GM19463 (cell line): Measurements from ENCODE around the gene SORBS2.

Experiments used
- ATAC-seq: cut with Tn5 transposase; IDR thresholded peaks from one replicate; pipeline ENCODE4 v1.9.1; 2021; ENCODE audit warnings: mild to moderate bottlenecking, moderate library complexity; ENCODE audit not compliant: unreplicated experiment

Gene SORBS2

DNA sequence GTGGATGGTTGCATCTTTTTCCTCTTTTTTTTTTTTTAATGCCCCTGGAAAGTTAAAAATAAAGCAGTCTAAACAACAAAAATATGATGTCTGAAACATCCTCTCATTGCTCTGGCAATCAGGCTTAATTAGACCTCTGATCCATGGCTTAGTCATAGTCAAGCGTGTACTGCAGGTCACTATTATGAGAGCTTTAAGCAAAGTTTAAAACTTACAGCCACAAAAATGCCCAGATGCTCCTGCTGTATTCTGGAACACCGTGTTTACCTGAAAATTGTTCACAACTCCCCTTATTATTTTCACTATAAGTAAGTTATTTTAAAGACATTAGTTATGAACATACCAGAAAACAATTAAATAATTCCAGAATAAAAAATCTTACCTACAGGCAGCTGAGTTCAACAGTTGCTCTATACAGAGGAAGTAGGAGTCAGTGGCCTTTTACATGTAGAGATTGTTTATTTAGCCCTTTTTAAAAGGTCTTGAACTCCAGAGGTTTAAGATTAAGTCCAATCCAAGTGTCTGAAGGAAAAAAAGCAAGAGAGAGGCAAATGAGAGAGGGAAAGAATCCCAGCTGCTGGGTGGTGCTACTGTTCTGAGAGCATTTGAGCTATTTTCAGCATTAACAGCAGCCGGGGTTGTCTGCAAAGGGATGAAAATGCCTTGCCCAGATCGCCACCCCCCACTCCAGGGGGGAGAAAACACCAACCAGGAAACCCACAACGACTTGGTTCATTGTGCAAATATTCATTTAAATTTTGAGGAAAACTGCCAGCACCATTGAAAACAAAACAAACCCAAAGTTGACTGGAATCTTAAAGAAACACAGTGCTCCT lies 36.9 kb downstream of the SORBS2 start:
- no peak for ATAC-seq

DNA sequence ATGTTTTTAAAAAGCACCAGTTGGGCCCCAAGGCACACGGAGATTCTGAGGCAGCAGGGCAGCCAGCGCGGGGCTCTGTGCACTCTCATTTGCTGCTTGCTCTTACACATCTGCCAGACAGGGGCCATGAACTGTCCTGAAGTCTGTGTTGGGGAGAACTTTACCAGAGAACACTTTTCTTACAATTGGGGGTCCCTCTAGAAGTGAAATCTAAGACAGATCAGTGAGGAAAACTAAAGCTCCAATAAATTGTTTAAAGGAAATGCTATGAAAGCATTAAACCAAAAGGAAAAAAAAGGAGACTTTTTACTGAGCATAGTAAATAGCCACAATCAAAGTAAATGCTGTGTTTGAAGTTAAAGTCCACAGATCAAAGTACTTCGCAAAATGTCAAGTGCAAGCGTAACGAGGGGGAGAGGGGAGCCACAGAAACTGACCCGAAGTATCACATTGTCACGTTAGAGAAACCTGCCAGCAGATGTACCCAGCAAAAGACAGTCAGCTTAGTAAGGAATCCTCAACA lies 37.8 kb downstream of the SORBS2 start:
- ATAC-seq, result no peak

DNA sequence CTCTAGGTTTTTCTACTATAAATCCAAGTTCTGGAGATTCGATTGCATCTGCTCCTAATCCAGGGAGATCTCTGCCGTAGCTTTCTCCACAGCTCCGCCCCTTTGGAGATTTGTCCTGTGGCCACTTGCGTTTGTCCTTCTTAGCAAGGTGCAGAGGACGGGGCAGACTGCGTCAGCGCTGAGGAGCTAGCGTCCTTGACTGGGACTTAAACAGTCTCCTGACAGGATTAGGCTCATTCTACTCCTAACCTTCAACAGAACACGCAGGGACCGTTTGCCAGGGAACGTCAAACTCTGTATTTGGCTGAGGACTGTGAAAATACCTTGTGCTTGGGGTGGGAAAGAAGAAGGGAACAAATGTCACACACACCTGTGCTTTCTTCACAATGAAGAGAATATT lies 38.6 kb downstream of the SORBS2 start:
- no peak for ATAC-seq

DNA sequence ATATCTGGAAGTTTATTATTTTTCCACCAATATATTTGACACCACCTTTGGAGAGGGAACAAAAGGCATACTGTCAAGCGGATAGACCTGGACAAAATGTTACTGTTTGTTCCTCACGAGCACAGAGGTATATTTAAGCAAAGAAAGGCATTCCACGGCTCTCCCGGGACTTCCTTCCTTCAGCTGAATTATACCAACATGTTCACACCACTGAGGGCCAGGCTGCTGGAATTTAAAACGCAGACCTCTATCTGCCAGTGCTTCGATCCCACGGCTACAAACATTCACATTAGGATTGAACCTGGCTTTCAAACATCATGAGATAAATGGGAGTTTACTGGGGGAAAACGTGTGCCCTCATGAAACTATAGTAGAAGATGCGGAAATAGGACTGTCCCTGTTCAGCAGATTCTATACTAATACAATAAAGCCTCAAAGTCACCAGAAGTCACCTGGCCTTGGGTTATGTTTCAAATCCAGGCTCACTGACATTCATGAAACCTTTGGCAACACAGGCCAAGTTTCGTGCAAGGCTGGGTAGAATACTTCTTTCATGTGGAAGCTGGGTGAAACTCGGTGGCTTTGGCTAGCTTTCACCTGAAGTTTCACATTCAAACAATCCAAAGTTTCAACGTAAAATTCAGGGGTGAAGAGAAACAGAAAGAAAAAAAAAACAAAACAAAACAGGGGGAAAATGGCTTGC lies 39.5 kb downstream of the SORBS2 start:
- no peak for ATAC-seq

DNA sequence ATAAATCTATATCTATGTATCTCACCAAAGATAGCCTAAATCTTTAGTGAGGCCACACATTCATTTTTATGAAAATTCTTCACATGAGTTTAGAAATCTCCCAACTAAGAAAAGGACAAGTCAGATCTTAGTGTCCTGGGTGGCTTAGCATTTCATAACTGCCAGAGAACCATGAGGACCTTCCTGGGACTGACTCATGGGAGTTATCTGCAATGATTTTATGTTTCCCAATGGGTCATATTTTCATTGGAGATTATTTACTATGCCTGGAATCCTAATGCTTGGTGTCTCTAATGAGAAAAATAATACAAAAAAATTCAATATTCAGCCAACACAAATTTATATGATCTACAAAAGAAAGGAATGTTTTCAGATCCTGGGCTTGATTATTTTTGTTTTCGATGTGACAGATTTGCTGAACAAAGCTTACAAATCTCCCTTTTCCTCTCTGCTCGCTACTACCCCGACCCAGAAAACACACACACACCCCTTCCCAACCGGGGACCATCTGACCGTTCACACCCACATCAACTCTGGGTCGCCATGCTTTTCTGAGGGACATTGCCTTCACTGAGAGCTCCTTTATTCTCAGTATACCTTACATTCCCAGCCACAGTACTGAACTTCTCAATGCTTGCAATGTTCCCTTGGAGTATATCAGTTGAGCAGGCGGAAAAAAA lies 40.1 kb downstream of the SORBS2 start:
- no peak for ATAC-seq

DNA sequence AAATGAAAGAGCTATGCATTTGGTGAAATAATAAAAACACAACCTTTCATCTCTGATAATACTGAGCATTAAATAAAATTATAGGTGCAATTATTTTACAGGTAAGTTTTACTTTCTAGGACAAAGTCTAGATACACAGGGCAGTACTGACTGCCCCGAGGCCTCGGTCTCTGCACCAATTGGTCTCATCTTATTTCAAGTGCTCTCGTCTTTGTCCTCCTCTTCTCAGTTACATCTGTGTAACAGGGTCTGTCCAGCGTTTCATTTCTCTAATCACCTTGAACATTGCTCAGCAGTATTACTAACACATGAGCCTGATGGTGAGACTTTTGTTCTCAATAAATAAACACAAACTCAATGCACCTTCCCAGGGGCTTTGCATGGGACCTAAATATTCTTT lies 44.5 kb downstream of the SORBS2 start:
- no peak for ATAC-seq

DNA sequence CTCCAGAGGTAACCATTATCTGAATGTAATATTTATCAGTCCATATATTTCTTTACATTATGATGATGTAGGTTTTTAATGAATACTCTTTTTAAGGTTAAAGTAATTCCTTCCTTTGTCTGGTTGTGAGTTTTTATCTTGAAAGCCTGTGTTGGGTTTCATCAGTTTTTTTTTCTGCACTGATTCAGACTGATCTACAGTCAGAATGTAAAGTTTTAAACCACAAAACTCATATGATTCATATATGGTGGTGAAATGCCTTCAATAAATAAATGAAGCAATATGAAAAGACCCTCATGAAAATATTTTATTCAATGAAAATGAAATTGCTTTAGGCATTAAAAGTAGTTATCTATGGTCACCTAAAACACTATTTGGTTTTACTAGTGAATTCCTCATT lies 47.1 kb downstream of the SORBS2 start:
- ATAC-seq, result no peak

DNA sequence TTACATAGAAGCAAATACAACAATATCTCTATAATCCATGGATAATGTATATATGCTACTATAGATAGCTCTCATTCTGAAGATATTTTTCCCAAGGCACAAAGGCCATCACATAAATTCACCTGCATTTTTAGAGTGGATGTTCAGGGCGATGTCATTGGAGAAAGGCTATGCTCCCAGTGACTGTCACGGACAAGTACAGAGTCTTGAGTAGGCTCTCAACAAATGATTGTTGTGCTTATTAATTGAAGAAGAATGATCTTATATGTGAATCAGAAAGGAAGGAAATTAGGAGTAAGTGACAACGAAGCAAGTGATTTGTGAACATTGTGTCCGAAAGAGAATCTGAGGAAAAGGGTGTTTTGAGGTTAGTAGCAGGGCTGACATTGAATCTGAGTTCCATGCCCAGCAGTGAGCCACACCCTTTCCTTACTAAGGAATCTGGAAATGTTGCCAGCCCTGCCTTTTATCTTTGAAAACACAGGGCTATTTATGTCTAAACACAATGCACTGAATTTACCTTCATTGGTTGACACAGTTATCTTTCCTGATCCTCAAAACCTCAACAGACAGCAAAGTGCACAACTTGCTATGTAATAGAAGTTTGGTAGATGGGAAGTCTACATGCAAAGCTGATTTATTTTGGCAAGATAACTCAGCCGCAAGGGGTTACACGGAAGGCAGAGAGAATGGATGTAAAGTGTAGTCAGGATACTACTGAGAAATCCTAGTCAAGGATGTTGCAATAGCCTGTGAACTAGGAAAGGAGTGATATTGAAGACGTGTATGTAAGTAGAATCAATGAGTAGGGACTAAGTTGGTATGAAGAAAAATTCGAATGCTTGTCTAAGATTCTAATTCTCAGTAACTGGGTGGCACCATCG lies 50.4 kb downstream of the SORBS2 start:
- no peak for ATAC-seq

DNA sequence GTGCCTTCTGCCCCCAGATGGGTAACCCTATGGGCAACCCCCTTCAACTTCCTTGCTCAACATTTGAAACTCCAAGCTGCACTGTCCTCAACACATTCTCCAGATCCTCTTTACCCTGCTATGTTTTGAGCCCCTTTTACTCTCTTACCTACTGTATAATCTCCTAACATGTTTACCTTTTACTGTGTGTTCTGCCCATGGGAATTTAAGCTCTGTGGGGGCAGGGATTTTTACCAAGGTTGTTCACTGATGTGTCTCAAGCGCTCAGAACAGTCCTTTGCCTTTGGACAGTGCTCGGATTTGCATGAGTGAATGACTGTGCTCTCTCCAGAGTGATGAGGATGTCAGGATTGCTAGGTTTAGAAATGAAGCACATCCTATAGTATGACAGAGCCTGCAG lies 53.2 kb downstream of the SORBS2 start:
- ATAC-seq, result no peak

DNA sequence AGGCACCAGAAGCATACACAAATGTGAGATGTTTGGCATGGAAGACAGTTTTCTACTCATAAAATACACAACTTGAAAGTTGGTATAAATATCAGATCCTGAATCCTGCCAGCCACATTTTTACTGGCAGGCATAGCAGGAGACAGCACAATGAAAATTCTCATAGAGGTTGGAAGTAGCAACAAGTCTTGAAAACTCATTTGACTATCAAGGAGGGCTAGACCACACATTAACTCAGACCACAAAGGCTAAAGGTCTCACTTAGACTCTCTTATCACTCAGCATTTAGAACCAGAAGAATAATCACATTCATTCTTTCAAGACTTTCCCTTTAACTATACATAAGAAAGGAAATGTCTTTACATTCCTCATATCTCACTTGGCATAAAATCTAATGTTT lies 56.5 kb downstream of the SORBS2 start:
- ATAC-seq, result no peak

DNA sequence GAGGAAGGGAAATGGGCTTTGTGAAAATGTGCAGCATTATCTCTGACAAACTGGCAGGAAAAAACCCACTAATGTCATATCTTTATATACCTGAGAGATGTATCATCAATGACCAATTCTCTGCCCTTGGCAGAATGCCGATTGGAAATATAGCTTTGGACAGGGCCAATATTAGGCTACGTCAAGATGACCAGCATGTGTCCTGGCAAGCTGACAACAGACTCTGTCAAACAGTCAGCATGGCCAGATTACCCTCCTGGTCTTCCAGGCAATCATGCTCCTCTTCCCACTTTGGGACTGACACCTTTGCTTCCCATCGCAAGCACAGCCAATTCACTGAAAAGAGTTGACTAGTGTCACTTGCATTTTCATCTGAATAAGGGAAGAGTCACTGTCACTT lies 57.0 kb downstream of the SORBS2 start:
- no peak for ATAC-seq

DNA sequence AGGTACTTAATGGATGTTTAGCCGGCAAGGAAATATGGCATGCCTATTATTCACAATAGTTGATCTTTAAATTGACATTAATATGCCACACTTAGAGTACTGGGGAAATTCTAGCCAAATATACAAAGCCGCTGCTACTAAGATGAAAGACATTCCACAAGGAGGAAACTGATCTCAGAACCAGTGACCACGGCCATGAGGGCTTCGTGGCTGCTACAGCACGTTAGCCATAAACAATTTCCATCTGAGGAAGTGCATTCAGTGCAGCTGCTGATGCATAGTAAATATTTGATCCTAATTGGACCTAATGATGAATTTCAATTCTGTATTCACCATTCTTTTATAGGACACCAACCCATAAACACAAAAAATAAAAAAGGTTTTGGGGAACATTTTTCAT lies 59.1 kb downstream of the SORBS2 start:
- no peak for ATAC-seq

DNA sequence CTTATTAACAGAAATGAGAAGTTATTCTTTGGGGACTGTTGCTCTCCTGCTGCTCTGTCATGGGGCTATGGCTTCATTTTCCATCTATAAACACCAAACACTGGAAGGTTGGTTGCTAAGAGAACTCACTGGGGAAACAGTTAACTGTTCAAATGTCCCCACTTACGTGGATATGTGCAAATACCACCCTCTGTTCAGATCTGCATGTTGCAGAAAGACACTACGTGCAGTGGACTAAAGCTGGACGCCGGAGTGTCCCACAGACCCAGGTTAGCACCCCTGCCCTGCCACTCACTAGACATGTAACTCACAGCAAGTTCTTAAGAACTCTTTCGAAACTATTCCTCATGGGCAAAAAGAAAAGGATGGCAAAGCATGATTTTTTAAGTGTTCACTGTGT lies 62.1 kb downstream of the SORBS2 start:
- no peak for ATAC-seq

DNA sequence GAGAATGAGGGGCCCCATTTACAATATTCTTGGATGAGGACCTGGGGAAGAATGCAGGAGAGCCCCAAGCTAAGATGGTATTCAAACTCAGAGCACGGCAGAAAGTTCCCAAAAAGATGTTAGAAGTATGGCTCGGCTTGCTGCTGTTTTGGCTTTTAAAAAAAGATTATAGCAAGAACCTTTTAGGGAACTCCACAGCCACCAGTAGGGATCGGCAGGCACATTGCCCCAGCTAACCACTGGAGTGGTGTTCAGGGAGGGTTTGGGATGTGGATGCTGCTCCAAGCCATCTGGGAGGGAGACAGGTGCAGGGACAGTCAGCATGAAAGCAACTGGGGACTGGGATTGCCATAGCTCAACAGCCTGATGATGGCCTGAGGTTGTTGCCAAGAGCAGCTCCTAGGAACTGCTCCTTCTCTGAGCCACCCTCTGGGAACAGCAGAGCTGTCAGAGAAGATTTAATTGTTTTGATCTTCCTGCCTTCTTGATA lies 63.0 kb downstream of the SORBS2 start:
- ATAC-seq, result no peak

DNA sequence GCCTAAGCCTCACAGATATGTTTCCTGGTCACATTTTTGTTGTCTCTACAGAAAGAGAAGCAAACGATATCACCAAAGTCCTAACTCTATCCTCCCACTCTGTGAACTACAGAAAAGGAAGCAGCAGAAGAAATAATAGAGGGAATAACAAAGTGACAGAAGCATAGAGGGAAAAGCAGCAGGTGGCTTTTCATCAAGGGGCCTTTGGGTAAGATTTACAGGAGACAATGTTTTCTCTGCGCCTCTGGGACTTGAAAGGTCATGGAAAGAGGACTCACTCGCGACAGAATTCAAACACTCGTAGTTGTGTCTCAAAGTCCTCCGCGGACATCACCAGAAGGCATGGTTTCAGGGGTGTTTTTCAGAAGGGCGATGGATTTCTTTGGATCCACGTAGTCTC lies 66.1 kb downstream of the SORBS2 start:
- no peak for ATAC-seq

DNA sequence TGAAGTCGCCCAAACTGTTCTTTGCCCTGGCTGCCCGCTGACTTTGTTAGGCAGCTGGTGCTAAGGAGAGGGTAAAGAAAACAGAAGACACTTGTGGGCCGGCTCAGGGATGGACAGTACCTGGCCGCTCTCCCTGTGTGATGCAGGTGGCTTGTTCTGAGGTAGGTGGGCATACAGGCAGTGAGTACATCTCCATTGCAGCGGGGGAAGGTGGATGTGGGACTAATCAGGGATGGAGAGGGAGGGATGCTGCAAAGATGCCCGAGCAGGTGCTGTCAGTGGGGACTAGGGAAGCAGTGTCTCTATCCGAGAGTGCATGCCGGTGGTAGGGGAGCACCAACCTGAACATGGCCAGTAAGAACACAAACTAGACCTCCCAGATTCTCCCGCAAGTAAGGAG lies 67.0 kb downstream of the SORBS2 start:
- ATAC-seq, result no peak

DNA sequence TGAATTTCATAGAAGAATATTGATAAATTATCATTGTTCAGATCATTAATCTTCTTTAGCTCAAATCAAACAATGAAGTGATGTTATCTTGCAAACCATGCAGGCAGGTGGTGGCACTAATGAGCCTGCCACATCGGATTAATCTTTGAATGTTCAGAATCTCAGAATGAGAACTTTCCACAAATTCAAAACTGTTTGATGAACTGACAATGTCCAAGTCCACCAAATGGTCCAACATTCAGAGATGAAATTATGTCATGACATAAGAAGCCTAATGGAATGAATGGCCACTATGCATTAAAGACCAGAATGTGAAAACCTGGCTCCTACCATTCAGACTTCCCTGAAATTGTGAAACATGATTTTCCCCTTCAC lies 67.5 kb downstream of the SORBS2 start:
- no peak for ATAC-seq

DNA sequence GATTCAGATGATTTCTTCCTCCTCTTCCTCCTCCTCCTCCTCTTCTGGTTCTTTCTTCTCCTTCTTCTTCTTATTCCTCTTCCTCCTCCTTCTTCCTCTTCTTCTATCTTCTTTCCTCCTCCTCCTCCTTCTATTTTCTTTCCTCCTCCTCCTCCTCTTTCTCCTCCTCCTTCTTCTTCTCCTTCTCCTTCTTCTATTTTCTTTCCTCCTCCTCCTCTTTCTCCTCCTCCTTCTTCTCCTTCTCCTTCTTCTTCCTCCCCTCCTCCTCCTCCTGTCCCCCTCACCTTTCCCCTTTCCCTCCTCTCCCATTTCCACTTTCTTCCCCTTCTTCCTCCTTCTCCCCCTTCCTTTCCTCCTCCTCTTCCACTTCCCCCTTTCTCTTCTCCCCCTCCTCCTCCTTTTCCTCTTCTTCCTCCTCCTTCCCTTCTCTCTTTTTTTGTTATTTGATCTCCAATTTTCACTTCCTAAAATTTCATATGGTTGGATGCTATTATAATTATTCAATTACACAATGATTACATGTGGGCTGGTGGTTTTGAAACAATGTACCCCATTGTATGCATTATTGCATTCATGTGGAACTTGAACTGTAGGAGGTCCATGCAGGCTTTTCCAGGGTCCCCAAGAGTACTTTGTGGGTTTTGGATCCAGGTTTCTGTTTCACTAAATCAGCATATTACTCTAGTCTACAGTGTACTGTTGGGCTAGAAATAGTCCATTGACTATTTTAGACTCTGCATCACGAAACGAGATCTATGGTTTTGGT lies 68.1 kb downstream of the SORBS2 start:
- no peak for ATAC-seq

DNA sequence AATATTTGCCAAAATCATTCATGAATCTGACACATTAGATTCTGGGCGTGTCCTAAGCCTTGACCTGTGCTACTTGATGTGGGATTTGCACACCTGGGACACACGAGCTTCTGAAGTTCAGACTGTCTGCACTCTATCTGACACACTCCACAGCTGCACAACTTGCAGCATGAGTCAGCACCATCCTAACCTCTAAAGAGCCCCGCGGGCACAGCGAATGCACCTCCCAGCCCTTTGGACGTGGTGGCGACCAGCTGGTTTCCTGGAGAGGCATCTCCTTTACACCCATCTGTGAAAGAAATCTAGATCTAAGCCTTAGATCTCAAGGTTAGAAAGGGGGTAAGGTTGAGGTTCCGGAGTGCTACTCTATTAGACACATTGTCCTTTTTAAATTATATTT lies 69.2 kb downstream of the SORBS2 start:
- peak; percentile 72 for ATAC-seq

DNA sequence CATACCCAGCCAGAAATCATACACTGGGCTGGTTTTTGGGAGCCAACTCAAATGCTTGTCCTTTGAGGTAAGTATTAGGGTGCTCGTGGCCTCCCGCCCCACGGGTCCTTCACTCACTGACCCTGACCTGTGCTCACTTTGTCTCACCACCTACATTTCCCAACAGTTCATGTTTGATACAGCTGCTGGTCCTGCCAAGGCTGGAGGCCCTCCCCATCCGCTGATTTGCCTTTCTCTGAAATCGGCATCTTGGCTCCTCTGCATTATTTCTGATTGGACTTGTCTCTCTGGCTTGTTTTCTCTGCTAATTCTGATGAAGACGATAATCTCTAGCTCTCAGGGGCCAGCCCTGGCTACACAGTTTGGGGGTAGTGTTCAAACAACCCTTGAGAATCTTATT lies 70.2 kb downstream of the SORBS2 start:
- ATAC-seq, result no peak
